ENCODE data around the gene LMX1A.

The LMX1A gene

DNA sequence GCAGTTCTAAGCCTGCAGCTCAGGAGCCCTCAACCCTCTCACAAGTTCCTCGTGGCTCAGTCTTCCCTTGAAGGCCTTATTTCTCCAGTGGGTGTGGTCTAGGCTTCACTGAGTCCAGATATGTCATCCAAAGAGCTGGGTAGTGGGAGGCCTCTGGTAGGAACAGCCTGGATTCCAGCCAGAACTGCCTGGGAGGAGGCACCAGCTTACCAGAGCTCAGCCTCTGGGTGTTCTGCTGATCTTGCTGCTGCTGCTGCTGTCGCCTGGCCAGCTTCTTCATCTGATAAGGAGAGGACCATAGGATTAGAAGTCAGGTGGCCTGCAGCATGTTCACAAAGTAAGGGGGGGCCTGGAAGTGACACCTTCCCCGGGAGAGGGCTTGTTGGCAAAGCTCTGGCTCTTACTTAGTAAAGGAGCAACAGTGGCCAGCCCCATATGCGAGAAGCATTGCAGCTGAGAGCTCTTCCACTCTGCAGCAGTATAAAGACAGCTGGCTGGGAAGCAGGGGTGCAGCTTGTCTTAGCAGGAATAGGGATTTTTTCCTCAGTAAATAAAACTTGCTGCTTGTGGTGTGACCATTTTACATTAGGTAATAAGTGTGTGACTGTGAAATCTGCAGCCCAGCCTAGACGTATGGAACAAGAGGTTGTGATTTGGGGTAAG is 148.5 kb downstream of the LMX1A start:
- DNase-seq = no peak

DNA sequence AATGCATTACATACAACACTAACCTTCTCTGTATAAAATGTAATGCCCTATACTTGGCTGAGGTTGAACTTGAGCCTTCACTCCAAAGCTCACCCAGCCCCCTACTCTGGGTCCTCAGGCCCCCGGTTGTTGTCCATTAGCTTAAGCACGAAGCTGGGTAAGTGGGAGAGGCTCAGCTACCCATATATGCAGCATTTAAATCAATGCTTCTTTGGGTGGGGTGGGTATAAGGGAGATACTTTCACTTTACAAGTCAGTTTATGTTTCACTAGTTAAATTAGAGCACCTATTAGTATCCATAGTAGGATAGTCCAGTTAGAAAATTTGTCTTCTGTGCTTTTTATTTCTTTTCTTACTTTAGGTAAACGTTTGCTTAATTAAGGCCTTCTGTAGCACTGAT is 151.4 kb downstream of the LMX1A start:
- DNase-seq = no peak

DNA sequence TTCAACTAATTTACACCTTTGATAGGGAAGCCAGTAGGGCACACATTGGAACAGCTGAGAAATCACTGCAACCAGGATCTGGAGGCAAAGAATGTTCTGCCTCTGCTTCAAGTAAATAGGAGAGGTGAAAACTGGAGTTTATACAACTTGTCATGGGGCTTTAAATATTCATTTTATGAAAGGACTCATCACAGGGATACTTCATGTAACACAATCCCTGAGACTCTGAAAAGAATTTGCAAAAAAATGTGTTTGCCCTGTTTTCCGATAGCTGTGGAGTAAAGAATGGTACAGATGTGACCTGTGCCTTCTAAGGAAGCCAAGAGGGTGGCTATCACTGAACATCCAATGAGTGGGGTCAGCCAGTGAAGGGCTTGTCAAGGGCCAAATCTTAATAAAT is 152.0 kb downstream of the LMX1A start:
- DNase-seq = no peak

DNA sequence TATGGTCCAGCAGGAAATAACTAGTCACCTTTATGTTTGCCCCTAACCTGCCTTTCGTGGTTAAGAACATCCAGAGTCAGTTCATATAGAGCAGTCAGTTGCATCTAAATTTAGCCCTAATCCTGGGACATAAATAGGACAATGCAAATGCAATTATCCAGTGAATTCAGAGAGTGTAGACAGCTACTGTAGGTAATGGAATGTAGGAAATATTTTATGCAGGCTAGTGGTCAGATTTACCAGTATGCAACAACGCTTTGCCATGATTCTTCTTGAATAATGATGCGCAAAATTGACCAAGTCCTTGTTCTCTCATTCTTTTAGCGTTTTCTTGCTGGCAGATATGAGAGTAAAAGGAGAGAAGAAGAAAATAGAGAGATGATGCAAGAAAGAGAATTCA is 165.4 kb downstream of the LMX1A start:
- no peak for DNase-seq

DNA sequence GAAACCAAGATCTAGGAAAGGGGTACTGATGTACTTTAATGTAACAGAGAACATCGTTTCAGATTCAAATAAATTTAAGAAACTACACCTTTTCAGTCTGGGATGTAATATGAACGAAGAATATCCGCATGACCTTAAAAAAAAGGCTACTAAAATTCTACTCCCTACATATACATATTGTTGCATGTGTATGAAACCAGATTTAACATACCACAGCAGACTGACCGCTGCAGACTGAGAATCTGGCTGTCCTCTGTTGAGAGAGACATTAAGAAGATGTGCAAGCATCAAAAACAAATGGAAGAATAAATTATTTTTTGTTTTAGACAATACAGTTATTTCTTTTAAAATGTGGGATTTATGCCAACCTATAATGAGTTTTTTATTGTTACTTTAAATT is 166.6 kb downstream of the LMX1A start:
- DNase-seq = no peak

DNA sequence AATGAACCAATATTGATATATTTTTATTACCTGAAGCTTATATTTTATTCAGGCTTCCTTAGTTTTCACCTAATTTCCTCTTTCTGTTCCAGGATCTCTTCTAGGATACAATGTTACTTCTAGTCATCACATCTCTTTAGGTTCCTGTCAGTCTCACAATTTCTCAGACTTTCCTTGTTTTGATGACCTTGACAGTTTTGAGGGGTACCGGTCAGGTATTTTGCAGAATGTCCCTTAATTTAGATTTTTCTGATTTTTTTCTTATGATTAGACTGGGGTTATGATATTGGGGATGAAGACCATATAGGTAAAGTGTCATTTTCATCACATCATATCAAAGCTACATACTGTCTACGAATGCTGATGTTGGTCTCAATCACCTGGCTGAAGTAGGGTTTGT is 167.5 kb downstream of the LMX1A start:
- no peak for DNase-seq

DNA sequence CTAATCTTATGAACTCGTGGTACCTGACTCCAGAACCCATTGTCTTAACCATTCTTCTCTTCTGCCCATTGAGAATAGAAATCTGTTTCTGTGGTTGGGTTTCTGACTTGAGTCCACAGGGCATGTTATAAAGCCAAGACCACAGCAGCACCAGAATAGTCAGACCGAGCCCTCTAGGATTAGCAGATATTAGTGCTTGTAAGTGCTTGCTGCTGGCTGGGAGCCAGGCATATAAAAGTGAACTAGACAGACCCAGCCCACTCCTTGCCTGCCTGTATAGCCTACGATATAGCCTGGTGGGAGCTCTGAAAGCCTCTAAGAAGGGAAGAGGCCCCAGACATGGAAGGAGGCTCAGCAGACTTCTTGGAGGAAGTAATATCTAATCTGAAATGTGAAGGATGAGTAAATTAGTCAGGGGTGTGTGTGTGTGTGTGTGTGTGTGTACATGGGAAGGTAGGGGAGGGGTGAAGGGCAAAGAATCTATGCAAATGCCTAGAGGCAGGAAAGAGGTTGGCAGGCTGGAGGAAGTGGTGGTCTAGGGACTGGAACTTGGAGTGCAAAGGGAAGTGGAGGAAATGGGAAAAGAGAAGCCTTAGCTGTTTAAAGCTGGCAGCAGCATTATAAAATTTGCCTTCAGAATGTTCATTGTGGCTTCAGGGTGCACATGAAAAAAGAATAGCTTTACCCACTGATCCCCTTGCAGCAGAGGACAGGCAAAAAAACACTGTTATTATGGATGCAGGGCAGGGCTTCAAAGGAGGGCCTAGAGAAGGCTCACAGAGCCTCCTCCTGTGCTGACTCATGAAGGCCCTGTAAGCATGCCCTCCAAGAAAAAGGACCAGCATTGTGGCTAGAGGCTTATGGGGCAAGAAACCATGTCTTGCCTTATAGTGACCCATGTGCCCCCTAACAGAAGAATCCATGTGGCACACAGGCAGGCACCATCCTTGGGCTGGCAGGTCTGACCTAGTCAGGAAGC is 169.2 kb downstream of the LMX1A start:
- no peak for DNase-seq

DNA sequence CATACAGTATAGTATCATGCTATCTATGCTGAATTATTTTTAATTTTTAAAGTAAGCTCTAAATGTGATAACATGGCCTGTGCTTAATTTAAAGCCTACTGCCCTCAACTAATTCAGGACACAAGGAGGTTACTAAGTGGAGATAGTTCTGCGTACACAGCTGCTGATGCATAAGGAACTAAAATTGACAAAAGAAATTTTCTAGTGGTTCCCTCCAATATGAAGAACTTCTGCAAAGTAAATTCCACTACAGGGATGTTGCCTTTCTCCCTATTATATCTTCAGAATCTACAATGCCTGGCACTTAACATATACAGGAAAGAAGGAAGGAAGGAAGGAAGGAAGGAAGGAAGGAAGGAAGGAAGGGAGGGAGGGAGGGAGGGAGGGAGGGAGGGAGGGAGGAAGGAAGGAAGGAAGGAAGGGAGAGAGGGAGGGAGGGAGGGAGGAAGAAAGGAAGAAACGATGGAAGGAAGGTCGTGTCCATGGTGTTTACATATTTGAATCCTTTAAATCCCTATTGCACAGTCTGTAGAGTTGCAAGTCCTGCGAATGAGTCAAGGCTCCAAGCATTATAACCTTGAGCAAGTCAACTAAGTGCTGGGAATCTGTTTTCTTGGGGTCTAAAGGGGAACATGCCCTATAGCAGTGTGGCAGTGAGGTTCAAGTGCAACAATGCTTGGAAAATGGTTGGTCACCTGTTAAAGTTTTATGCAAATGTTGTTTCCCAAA is 171.2 kb downstream of the LMX1A start:
- no peak for DNase-seq

DNA sequence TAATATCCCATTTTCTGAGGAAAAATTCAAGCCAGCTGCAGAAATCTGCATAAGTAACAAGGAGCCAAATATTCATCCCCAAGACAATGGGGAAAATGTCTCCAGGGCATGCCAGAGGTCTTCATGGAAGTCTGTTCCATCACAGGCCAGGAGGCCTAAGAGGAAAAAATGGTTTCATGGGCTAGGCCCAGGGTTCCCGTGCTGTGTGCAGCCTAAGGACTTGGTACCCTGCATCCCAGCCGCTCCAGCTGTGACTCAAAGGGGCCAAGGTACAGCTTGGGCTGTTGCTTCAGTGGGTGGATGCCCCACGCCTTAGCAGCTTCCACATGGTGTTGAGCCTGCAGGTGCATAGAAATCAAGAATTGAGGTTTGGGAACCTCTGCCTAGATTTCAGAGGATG is 173.5 kb downstream of the LMX1A start:
- DNase-seq = no peak

DNA sequence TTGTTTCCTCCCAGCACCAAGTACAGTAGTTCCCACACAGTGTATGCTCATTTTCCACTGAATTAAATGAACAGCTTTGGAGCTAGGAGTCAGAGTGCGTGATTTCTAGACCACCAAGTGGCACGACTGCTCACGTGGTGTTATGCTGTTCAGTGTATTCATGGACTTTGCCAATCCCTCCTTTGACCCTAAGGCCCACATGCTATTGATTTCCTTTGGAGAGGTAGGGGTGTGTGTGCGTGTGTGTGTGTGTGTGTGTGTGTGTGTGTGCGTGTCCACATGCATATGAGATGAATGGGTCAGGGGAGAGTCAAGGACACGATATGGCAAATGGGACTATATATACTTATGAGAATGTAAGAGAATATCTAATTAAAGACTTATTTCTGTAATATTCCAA is 177.2 kb downstream of the LMX1A start:
- DNase-seq = no peak

DNA sequence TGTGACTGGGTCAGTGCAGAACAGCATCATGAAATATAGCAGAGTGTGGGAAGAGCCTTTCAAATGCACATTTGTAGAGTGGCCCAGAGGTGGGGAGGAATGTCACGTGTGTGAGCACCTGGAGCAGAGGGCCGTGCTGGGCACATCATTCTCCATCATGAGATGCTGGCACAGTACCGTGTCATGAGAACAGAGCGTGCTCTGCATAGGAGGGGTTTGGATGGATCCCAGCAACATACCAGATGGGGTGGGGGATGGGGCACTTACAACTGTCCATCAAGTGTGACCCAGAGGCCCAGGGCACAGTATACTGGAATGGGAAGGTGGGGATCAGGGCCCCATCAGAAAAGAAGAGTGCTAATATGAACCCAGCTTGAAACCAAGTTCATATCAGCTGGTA is 182.0 kb downstream of the LMX1A start:
- DNase-seq = no peak

DNA sequence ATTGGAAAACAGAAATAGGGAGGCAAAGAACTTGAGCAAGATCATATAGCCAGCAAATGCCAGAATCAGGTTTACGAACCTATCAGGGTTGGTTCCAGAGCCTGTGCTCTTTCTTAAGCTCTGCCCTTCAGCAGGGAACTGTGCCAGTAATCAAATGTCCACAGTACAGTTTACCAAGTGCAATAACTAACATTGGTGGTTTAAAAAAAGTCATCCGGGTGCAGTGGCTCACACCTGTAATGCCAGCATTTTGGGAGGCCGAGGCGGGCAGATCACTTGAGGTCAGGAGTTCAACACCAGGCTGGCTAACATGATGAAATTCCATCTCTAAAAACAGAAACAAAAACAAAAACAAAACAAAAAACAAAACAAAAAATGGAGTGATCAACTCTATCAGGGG is 182.7 kb downstream of the LMX1A start:
- no peak for DNase-seq

DNA sequence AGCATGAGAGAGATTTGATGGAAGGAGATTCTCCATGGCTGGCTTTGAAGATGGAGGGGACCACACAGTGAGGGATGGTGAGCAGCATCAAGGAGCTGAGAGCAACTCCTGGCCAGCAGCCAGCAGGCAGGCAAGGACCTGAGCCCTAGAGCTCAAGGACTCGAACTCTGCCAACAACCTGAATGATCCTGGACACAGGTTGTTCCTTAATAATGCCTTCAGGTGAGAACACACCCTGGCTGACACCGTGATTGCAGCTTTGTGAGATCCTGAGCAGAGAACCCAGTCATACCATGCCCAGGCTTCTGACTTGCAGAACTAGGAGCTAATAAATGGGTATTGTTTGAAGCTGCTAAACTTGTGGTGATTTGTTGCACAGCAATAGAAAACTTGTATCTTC is 183.1 kb downstream of the LMX1A start:
- no peak for DNase-seq

DNA sequence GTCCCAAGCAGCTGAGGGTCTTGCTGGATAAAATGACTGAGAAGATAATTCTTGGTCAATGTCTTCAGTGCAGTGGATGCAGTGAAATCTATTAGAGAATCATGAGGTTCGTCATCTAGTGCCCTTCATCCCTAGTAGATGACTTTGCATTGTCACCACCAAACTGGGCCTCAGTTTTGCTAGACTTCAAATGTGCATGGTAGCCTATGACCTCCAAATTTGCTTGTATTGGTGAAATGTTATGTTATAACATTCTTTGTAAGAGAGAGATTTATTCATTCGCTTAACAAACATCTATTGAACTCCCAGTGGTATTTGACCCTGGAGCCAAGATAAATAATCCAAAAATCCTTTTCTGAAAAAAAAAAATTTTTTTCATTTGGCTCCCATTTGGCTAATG is 183.8 kb downstream of the LMX1A start:
- no peak for DNase-seq

DNA sequence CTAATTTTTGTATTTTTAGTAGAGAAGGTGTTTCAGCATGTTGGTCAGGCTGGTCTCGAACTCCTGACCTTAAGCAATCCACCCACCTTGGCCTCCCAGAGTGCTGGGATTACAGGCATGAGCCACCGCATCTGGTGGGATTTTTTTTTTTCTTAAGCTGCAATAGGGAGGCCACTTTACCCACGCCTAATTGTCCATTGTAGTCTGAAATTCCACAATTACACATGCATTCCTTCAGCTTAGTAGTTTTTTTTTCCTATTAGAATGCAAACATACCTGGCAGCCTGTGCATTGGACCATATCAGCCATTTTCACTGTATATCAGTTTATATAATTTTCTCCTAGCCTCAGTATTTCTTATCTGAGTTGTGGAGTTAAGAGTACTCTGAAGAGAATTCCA is 186.8 kb downstream of the LMX1A start:
- DNase-seq = no peak

DNA sequence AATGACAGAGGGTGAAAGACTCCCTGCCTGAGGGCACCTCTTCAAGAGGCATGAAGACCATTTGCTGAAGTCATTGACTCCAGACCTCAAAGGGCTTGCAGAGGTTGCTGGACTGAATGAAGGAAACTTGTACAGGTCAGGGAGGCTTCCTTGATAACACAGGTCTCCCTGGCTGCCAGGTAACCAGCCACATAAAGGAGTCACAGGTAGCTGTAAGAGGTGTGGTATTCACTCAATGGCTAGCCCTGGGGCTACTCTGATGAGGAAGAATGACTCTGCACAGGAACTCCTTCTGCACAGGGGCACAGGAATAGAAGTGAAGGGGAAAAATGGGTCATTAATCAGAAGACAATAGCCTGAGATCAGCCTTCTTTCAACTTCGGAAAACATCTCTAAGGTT is 187.5 kb downstream of the LMX1A start:
- no peak for DNase-seq

DNA sequence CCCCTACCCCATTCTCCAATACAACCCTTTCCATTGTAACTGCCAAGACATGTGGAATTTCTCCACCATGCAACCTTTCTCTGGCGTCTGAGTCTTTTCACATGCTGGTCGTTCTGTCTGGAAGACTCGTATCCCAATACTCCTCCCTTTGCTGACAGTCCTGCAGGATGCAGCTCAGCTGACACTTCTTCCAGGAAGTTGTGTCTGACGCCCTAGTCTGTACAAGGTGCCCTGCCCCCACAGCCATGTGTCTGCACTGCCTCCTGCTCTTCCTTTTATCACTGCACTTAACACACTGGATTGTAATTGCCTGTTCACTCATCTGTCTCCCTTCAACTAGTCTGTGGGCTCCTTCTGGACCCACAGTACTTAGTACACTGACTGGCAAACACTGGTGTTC is 188.0 kb downstream of the LMX1A start:
- no peak for DNase-seq

DNA sequence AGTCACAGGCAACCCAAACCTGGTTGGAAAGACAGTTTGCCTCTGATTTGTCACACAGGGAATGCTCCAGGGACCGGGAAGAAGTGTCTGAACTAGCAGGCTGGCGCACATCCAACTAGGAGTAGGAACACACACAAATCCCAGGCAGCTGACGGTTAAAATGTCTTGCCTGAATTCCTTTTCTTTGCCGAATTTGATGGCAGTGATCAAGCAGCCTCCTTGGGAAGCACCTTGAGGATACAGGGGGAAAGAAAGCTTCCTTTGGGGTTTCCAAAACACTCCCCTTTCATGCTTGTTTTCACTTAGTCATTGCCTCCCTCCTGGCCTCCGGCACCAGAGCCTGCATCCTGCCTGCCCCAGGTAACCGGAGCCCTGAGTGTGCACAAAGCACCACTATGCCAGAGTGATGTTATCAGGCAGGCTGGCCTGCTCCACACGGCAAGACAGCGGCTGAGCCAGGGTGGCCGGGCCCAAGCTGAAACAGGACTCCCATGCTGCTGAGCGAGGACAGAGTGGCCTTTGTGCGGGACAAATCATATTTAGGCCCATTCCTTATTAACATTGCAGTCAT is 193.8 kb downstream of the LMX1A start:
- DNase-seq = no peak

DNA sequence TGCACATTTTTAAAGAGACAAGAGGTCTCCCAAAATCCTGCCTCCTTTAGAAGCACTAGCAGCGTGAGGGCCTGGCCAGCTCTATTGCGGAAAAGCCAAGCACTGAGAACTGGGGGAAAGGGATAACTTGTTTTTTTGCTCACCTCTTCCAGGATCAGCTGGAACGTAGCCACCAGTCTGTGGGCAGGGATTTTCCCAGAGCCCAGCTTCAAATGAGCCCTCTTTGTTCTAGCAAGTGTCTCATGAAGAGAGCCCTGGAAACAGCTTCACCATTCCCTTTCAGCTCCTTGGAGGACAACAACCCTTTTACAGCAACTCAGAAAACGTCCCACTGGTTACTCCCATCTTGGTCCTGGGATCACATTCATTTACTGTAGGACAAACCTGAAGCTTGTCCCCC is 195.4 kb downstream of the LMX1A start:
- no peak for DNase-seq

DNA sequence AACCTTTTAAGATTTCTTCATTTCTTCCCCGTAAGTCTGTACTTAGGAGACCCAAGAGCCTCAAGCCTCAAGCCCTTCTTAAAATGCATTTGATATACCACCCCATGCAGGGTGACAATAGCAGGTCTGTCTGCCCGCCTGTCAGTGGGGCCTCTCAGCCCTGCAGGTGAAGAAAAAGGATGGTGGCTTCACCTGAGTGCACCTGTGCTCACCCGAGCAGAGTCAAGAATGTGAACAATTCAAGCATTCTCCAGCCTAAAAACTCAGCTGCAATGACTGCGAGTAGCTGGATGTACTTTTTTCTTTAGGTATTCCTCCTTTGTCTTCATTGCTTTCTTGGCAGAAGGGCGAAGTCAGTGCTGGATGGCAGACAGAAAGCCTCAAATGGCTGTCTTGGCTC is 203.3 kb downstream of the LMX1A start:
- DNase-seq = no peak

DNA sequence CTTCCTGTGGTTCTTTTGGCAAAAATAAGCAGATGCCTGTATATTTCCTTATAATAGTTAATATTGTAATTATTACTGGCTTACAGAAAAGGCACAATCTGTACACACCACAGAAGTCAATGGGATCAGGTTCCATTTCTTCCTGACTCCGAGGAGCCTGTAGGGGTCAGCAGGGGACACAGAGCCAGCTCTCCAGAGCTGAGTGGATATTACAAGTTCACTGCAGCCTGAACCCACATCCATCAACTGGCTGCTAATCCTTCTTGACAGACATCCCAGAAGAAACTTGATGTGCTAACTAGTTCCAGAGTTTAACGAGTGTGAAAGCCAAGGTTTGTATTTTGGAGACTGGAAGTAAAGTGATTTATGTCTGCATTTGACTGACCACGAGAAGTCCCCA is 203.8 kb downstream of the LMX1A start:
- peak in 1 of 2 experiments; percentile 5 for DNase-seq

DNA sequence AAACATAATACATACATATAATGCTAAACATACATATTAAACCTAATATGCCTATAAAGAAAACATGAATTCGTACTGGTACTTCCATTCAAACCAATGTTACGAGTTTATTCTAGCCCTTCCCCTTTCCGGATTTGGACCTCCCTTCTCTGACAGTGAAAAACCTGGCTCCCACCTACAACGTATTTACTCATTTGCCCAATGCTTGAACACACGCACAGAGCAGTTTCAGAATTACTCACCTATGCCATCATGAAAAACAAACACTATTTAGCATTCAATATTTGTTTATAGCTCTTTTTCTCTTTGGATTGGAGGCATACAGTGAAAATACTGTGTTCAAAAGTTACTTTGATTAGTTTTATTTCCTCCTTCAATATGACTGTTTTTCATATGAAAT is 204.4 kb downstream of the LMX1A start:
- DNase-seq = no peak
